HepG2 (cell line): ENCODE data around the gene RAPGEF5. TPM values are rescaled to one million over a fixed set of nuclear protein-coding genes. Genes with fewer than 3 reads are reported as not detected.

Source experiments
- ATAC-seq: fragments of 200-7000 bp; cut with Tn5 transposase; 3 replicates; pipeline ENCODE4 v1.9.1; 2020; ENCODE audit warnings: mild to moderate bottlenecking, moderate library complexity
- BruUV-seq: library from RNA; stranded (reverse); fragments of 400-500 nt; replicated peaks from 2 replicates; lab custom pipeline; 2021; lab: Mats Ljungman, UMichigan
- CTCF ChIA-PET: fragments of 300-600 bp; formaldehyde crosslinking; extraction: SDS; loops from one replicate; lab custom pipeline; 2021; ENCODE audit warnings: low total read pairs, inconsistent platforms, low intra/inter-chr PET ratio; lab: Yijun Ruan, JAX
- POLR2A ChIA-PET: fragments of 350-600 bp; sonication (Branson Sonifier 250); formaldehyde crosslinking; loops from one replicate; lab custom pipeline; 2020; ENCODE audit warnings: antibody characterized with exemption, inconsistent platforms; lab: Yijun Ruan, JAX
- DNase-seq: peaks from one replicate; pipeline ENCODE4 v3.0.0-alpha.2; 2015; ENCODE audit warnings: low spot score
- FAIRE-seq: peaks from 3 replicates; lab custom pipeline; 2011; peaks lifted over from hg19 to GRCh38; lab: Jason Lieb, UNC
- H2AFZ ChIP-seq: one replicate; pipeline ENCODE4 v1.6.1; 2011; ENCODE audit warnings: low read length, inconsistent platforms
- H3K27ac ChIP-seq: fragments of 300-600 bp; 3 replicates; pipeline ENCODE4 v1.8.0; 2011; ENCODE audit warnings: mixed run types, mild to moderate bottlenecking, mixed read lengths, low read length, inconsistent platforms; ENCODE audit not compliant: insufficient read depth; ENCODE audit errors: extremely low read length
- H3K27me3 ChIP-seq, 2 experiments: fragments of 200-600 bp in 1 of 2; 2 replicates in 1 of 2; 3 replicates in 1 of 2; pipeline versions ENCODE4 v1.6.0 to v1.8.0; 2011; ENCODE audit warnings: low read length in 2 of 2, mild to moderate bottlenecking in 2 of 2, moderate library complexity in 2 of 2, inconsistent platforms in 1 of 2; ENCODE audit not compliant: insufficient read depth in 2 of 2, control insufficient read depth in 1 of 2
- H3K36me3 ChIP-seq, 2 experiments: fragments of 200-600 bp in 1 of 2; replicated peaks in 1 of 2; 2 replicates in 1 of 2; 3 replicates in 1 of 2; pipeline versions ENCODE4 v1.5.1 to v1.8.0; 2011; ENCODE audit warnings: low read length in 2 of 2, inconsistent platforms in 1 of 2; ENCODE audit not compliant: insufficient read depth in 2 of 2, control insufficient read depth in 1 of 2
- H3K4me1 ChIP-seq: 2 replicates; pipeline ENCODE4 v1.5.1; 2012; ENCODE audit warnings: low read length, inconsistent platforms; ENCODE audit not compliant: insufficient read depth
- H3K4me2 ChIP-seq: 2 replicates; pipeline ENCODE4 v1.6.0; 2011; ENCODE audit warnings: low read depth, low read length, inconsistent platforms
- H3K4me3 ChIP-seq, 3 experiments: fragments of 200-600 bp in 1 of 3; sonication (generic), shearing (Covaris generic) in 1 of 3; replicated peaks in 1 of 3; 2 replicates each; pipeline ENCODE4 v1.5.1; 2011 to 2016; ENCODE audit warnings: low read length in 3 of 3, inconsistent platforms in 2 of 3, low read depth in 2 of 3, mild to moderate bottlenecking in 2 of 3, control low read depth in 1 of 3, mixed read lengths in 1 of 3; ENCODE audit not compliant: insufficient read depth in 1 of 3
- H3K79me2 ChIP-seq: one replicate; pipeline ENCODE4 v1.6.1; 2011; ENCODE audit warnings: low read length, inconsistent platforms; ENCODE audit not compliant: insufficient read depth
- H3K9ac ChIP-seq: 2 replicates; pipeline ENCODE4 v1.6.0; 2011; ENCODE audit warnings: mild to moderate bottlenecking, low read depth, low read length, inconsistent platforms; ENCODE audit not compliant: insufficient read depth
- H3K9me3 ChIP-seq: 2 replicates; pipeline ENCODE4 v1.5.1; 2012; ENCODE audit warnings: mild to moderate bottlenecking, low read length
- H4K20me1 ChIP-seq: 2 replicates; pipeline ENCODE4 v1.6.0; 2011; ENCODE audit warnings: inconsistent platforms, mild to moderate bottlenecking, low read length, moderate library complexity; ENCODE audit not compliant: insufficient read depth
- CREB3 ChIP-seq: sonication (generic); formaldehyde crosslinking; IDR thresholded peaks from 2 replicates; pipeline ENCODE4 v1.5.0; 2020; ENCODE audit warnings: missing genetic modification reagents
- FOXA3 ChIP-seq: IDR thresholded peaks from 2 replicates; pipeline ENCODE4 v1.6.1; 2016; ENCODE audit warnings: missing genetic modification reagents, missing compliant biosample characterization
- GABPB1 ChIP-seq: IDR thresholded peaks from 2 replicates; pipeline ENCODE4 v1.6.1; 2016; ENCODE audit warnings: mild to moderate bottlenecking, missing genetic modification reagents, moderate library complexity, missing compliant biosample characterization
- HIC2 ChIP-seq: sonication (generic); formaldehyde crosslinking; IDR thresholded peaks from 2 replicates; pipeline ENCODE4 v1.9.0; 2022; ENCODE audit warnings: low read depth, missing genetic modification reagents
- IKZF5 ChIP-seq: IDR thresholded peaks from 2 replicates; pipeline ENCODE4 v1.6.1; 2018; ENCODE audit warnings: missing genetic modification reagents, mild to moderate bottlenecking, missing compliant biosample characterization
- JUNB ChIP-seq: sonication (generic); formaldehyde crosslinking; IDR thresholded peaks from 2 replicates; pipeline ENCODE4 v1.8.0; 2022; ENCODE audit warnings: missing genetic modification reagents, mild to moderate bottlenecking, borderline replicate concordance
- MBD4 ChIP-seq: IDR thresholded peaks from 2 replicates; pipeline ENCODE4 v1.6.1; 2012; ENCODE audit warnings: low read length, inconsistent platforms, borderline replicate concordance
- RAD51 ChIP-seq: fragments of 450-650 bp; IDR thresholded peaks from 2 replicates; pipeline ENCODE4 v1.6.1; 2016; ENCODE audit warnings: borderline replicate concordance
- ZGPAT ChIP-seq: IDR thresholded peaks from 2 replicates; pipeline ENCODE4 v1.6.1; 2016; ENCODE audit warnings: mild to moderate bottlenecking
- ZNF672 ChIP-seq: sonication (generic); formaldehyde crosslinking; IDR thresholded peaks from 2 replicates; pipeline ENCODE4 v1.8.1; 2022; ENCODE audit warnings: missing genetic modification reagents
- ZNF780A ChIP-seq: sonication (generic); formaldehyde crosslinking; IDR thresholded peaks from 2 replicates; pipeline ENCODE4 v1.8.0; 2022; ENCODE audit warnings: mild to moderate bottlenecking, missing genetic modification reagents, moderate library complexity
- in situ Hi-C: cut with HindIII; loops from 2 replicates; pipeline ENCODE4 v1.10.0; 2017; ENCODE audit warnings: low pct_unique_long_range_greater_than_20kb; ENCODE audit not compliant: extremely low pct_ligation_motif_present
- intact Hi-C: fragments of 100-400 bp; cut with micrococcal nuclease; formaldehyde crosslinking; loops from one replicate; pipeline ENCODE4 v1.10.0; 2022; ENCODE audit not compliant: unreplicated experiment
- polyA plus RNA-seq, 8 experiments: library from polyadenylated mRNA; depleted of rRNA in 3 of 8; stranded (reverse) in 7 of 8; unstranded in 1 of 8; fragments of >200 nt; fragmentation: Illumina TruSeq in 4 of 8; extraction: Trizol in 4 of 8; gene quantifications; 2 replicates each; pipeline versions ENCODE4 v1.2.1 to v1.2.3, GENCODE V29; 2011 to 2016; ENCODE audit warnings: low read depth in 4 of 8, missing spikeins in 1 of 8, mixed read lengths in 1 of 8; ENCODE audit not compliant: insufficient read depth in 1 of 8
- total RNA-seq, 5 experiments: library from RNA; depleted of rRNA; stranded (reverse); fragments of >200 nt; fragmentation: Illumina TruSeq; extraction: Trizol; gene quantifications; 2 replicates each; pipeline ENCODE4 v1.2.3, GENCODE V29; 2016; ENCODE audit warnings: low read depth in 1 of 5

RAPGEF5 gene
- total and polyA plus RNA-seq, 2 of the 13 experiments (the other 11 are each of a cell fraction or from before 2014, with no cell fraction given): 17.1 to 23.4 TPM

- TF ChIP-seq IKZF5 (CRISPR knock-in tag) (no peak), JUNB (CRISPR knock-in tag) (no peak), ZNF672 (CRISPR knock-in tag) (no peak), GABPB1 (CRISPR knock-in tag) (no peak), HIC2 (CRISPR knock-in tag) (no peak), FOXA3 (no peak), ZNF780A (CRISPR knock-in tag) (no peak), CREB3 (no peak), RAD51 (no peak)
- TF ChIP-seq, all 625 proteins: peak for 0
Measured at GRCh38 chr7:22271311-22271710, 85.6 kb downstream of the RAPGEF5 start (continued).

GRCh38 chr7:22270371-22270770, 86.6 kb downstream of the RAPGEF5 start:
- no peak overlapping the region for H3K4me2 ChIP-seq
- ChIA-PET POLR2A (no interaction called here), CTCF (no interaction called here)
- H3K27me3 ChIP-seq: no peaks in the 10 kb centered on the region
- no peak overlapping the region for H3K9ac ChIP-seq
- no peak for DNase-seq
- peaks cover 8 to 20% of the 10 kb centered on the region in 2 experiments; a peak in 3 of 5 replicates for H3K36me3 ChIP-seq
- no peaks in the 10 kb centered on the region for H3K9me3 ChIP-seq
- H3K4me3 ChIP-seq: no peak overlapping the region
- H3K79me2 ChIP-seq: no peaks in the 10 kb centered on the region
- intact Hi-C loops: no loop called here
- no peak for TF ChIP-seq MBD4
- TF ChIP-seq ZGPAT (CRISPR knock-in tag): 0 out of 2 replicates have a peak, but pooled peaks have one; percentile 3
- peaks cover 27% of the 10 kb centered on the region for H3K4me1 ChIP-seq
- H2AFZ ChIP-seq: no peak overlapping the region
- H4K20me1 ChIP-seq: peaks cover 24% of the 10 kb centered on the region
- no peak overlapping the region for H3K27ac ChIP-seq
- FAIRE-seq: no peak
- BruUV-seq: no TSS peak
- in situ Hi-C loops: no loop called here
- peak; percentile 30; the same call in 1 of the 3 replicates for ATAC-seq
